OCI-LY3 (cell line): ENCODE measurements around the gene HOXD12.

Experiments
- CTCF ChIP-seq: fragments of 200-600, 300-600 bp; sonication (generic); IDR thresholded peaks from 2 replicates; pipeline ENCODE4 v1.5.1; 2014; ENCODE audit warnings: antibody characterized with exemption, low read length, low read depth
- EZH2phosphoT487 ChIP-seq: fragments of 200-600 bp; shearing (Covaris generic); IDR thresholded peaks from 2 replicates; pipeline ENCODE4 v1.6.1; 2018; ENCODE audit warnings: antibody characterized with exemption, mixed run types, low read depth

GRCh38 chr2:176111309-176111663 is 11.7 kb downstream of the HOXD12 start:
- peak; percentile 56 for TF ChIP-seq CTCF
- no peak for TF ChIP-seq EZH2phosphoT487
